Dendritic cell treated with granulocyte-macrophage colony-stimulating factor and Interleukin-4, amounts not matched to agents 40 ng/mL and 50 ng/mL, for 4 days (primary cell): ENCODE data around the gene MAB21L4.

ENCODE experiments used
- H3K27ac Mint-ChIP-seq: one replicate; pipeline ENCODE4 v1.8.0; 2022; ENCODE audit warnings: mild to moderate bottlenecking, mixed read lengths
- H3K27me3 Mint-ChIP-seq: one replicate; pipeline ENCODE4 v1.8.0; 2022; ENCODE audit warnings: mild to moderate bottlenecking, mixed read lengths
- H3K36me3 Mint-ChIP-seq: one replicate; pipeline ENCODE4 v1.8.0; 2022; ENCODE audit warnings: low read depth, mixed read lengths
- H3K4me1 Mint-ChIP-seq: one replicate; pipeline ENCODE4 v1.8.0; 2022; ENCODE audit warnings: low read depth, mixed read lengths
- H3K4me3 Mint-ChIP-seq: one replicate; pipeline ENCODE4 v1.8.0; 2022; ENCODE audit warnings: mild to moderate bottlenecking, moderate library complexity, mixed read lengths
- H3K9me3 Mint-ChIP-seq: one replicate; pipeline ENCODE4 v1.8.0; 2022; ENCODE audit warnings: mixed read lengths
- intact Hi-C: fragments of 100-400 bp; cut with micrococcal nuclease; formaldehyde crosslinking; loops from one replicate; pipeline ENCODE4 v1.15.0; 2022

MAB21L4 gene

DNA sequence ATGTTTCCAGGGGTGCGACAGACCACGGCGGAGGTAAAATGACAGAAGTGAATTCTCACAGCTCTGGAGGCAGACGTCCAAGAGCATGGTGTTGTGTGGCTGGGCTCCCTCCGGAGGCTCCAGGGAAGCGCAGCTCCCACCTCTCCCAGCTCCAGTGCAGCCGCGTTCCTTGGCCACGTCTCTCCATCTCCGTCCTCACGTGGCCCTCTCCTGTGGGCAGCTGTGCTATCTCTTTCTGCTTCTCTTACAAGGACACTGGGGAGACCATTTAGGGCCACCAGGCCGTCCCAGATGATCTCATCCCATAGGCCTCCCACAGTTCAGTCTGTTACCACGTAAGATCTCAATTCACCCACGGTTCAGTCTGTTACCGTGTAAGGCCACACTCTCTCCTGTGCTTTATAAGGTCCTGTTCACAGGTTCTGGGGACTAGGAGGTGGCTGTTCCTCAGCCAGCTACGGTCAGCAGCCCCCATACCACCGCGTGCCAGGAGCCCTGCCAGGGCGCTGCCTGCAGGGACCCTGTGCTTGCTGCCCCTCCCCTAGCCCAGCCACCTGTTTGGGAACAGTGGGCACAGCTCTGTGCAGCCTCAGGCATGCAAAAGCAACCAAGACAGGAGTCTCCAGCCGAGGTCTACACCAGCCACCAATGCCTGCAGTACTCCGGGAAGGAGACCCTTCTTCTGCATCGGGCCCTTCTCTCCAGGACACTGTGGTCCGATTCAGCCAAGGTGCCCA, 2.9 kb upstream of the MAB21L4 start:
- Mint-ChIP-seq H3K9me3 (no peaks in the 10 kb centered on the region), H3K27me3 (peaks cover 2% of the 10 kb centered on the region), H3K27ac (no peak overlapping the region), H3K4me1 (no peaks in the 10 kb centered on the region), H3K36me3 (no peaks in the 10 kb centered on the region), H3K4me3 (no peak overlapping the region)
- intact Hi-C loops, result no loop called here

GRCh38 chr2:240898108-240898730, 2.3 kb upstream of the MAB21L4 start:
- no peaks in the 10 kb centered on the region for H3K9me3 Mint-ChIP-seq
- intact Hi-C loops, result no loop called here
- peaks cover 5% of the 10 kb centered on the region for H3K4me1 Mint-ChIP-seq
- no peaks in the 10 kb centered on the region for H3K36me3 Mint-ChIP-seq
- H3K27me3 Mint-ChIP-seq, result peaks cover 2% of the 10 kb centered on the region
- H3K27ac Mint-ChIP-seq, result no peak overlapping the region
- H3K4me3 Mint-ChIP-seq, result no peak overlapping the region

DNA sequence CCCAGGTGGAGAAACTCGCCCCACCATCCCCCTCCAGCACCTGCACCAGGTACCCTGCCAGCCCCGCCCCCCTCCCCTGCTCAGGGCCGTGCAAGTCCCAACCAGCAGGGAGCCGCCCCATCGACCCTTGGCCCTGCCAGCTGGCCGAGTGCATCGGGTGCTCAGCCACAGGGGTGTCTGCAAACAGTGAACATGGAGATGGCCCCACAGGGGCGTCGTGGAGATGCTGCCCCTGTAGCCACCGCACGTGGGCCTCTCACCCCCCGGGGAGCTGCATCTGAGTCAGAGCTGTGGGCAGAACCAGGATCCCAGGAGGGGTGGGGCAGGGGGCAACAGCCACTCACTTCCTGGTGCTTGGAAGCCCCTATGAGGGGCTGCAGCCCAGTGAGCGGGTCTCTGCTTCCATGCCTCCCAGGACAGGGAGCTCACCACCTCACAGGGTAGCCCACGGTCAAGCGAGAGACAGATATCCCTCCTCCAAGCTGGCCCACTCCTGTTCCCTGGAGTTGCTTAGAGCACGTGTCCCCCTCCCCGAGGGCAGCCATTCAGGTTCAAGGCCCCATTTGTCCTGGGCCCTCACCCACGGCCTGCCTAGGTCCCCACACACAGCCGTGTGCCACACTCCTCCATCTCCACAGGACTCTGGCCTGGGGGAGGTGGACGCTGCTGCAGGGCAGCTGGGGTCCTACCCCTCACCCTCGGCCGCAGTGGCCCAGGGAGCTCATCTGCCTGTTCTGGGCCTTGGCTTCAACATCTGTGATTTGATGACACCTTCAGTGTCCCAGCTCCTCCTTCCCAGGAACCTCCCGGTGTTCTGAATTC, 1.1 kb upstream of the MAB21L4 start:
- no peak overlapping the region for H3K27ac Mint-ChIP-seq
- intact Hi-C loops, result no loop called here
- H3K27me3 Mint-ChIP-seq, result peaks cover 2% of the 10 kb centered on the region
- H3K36me3 Mint-ChIP-seq, result no peaks in the 10 kb centered on the region
- H3K9me3 Mint-ChIP-seq, result no peaks in the 10 kb centered on the region
- H3K4me1 Mint-ChIP-seq, result peaks cover 5% of the 10 kb centered on the region
- H3K4me3 Mint-ChIP-seq, result no peak overlapping the region

DNA sequence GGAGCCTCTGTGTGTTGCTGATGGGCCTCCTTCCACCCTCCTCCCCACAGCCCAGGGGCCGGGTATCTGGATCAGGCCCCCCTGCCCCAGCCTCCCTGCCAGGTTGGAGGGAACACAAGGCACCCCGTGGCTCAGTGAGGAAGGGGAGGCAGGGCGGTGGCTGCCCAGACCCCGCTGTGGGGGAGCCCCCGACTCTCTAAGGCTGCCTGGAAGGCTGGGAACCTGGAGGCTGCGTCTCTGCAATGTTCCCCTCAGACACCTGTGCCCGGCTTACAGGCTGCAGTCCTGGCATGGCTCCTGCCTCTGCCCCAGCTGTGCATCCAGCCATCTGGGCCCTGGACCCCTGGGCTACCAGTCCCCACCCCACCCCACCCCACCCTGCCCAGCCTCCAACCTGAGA, 438 bp upstream of the MAB21L4 start:
- no peak overlapping the region for H3K27ac Mint-ChIP-seq

DNA sequence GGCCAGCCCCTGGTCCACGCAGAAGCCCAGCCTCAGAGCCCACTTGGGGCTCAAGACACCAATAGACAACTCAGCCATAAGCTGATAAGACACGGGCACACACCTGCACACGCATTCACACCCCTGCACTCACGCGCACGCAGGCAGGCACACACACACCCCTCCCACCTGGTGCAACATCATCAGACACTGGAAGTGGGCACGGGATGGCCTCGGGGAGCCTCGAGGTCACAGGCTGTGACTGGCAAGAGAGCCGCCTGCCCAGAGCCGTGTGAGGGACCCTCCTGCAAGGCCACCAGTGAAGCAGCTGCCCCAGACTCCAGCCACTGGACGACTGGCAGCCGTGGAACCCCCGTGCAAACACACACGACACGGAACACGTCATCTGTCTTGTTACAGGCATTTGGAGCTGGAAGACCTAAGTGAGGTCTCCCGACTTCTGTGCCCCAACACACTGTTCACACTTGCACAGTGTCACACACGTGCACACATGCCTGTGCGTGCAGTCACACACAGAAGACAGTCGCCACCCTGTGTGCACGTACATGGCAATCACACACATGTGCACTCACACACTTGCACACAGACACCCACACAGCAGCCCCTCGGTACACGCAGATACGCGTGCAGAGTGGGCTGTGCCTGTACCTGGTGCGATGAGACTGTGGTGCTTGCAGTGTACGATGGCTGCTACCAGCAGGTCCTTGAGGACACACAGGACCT, 959 bp downstream of the MAB21L4 start:
- Mint-ChIP-seq H3K4me3 (no peak overlapping the region), H3K27ac (no peak overlapping the region), H3K36me3 (no peaks in the 10 kb centered on the region), H3K27me3 (peaks cover 5% of the 10 kb centered on the region), H3K9me3 (no peaks in the 10 kb centered on the region), H3K4me1 (peaks cover 5% of the 10 kb centered on the region)
- intact Hi-C loops, result no loop called here

More for the DNA sequence above, 438 bp upstream of the MAB21L4 start:
- intact Hi-C loops, result no loop called here
- no peak overlapping the region for H3K4me3 Mint-ChIP-seq
- H3K9me3 Mint-ChIP-seq, result no peaks in the 10 kb centered on the region
- peaks cover 5% of the 10 kb centered on the region for H3K4me1 Mint-ChIP-seq
- H3K36me3 Mint-ChIP-seq, result no peaks in the 10 kb centered on the region
- H3K27me3 Mint-ChIP-seq, result peaks cover 4% of the 10 kb centered on the region

DNA sequence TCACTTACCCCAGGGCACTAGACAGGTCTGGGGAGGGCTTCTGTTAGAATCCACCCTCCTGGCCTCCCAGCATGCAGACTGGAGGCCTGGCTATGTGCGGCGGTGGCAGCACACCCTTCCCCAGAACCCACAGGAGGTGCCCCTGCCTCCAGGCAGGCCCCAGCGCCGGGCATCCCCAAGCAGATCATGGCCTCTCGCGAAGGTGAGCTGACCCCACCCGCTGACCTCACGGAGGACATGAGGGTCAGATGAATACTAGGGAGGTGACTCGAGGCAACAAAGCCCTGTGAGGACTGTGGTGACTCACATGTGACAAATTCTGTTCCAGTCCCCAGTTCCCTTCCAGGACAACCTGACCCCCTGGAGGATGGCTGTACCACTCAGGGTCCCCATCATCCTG, 1.9 kb downstream of the MAB21L4 start:
- intact Hi-C loops, result no loop called here
- Mint-ChIP-seq H3K36me3 (no peaks in the 10 kb centered on the region), H3K9me3 (no peaks in the 10 kb centered on the region), H3K4me3 (no peak overlapping the region), H3K4me1 (peaks cover 5% of the 10 kb centered on the region), H3K27ac (no peak overlapping the region), H3K27me3 (peaks cover 5% of the 10 kb centered on the region)

DNA sequence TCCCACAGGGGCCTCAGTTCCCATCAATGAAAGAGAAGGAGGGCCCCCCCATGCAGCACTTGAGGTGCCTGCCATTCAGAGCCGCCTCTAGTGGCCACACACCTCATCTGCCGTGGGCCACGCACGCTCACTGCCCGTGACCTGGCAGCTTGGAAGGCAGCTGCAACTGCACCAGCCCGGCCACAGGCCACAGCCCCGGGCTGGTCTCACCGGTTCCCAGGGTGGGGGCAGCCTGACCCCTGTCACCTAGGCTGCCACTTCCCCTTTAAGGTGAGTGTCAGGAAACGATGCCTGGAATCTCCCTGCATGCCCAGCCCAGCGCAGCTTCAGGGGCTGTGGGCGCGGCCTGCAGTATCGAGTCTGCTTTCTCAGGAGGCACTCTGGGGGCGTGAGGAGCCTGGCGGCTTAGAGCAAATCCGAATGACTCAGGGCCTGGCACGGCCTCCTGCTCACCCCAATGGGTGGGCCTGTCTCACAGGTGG, 2.6 kb downstream of the MAB21L4 start:
- intact Hi-C loops, result no loop called here
- Mint-ChIP-seq H3K4me3 (no peak overlapping the region), H3K27me3 (peaks cover 5% of the 10 kb centered on the region), H3K36me3 (no peaks in the 10 kb centered on the region), H3K4me1 (peaks cover 5% of the 10 kb centered on the region), H3K27ac (no peak overlapping the region), H3K9me3 (no peaks in the 10 kb centered on the region)

GRCh38 chr2:240892925-240893324, 3.0 kb downstream of the MAB21L4 start:
- Mint-ChIP-seq H3K27ac (no peak overlapping the region), H3K27me3 (peaks cover 4% of the 10 kb centered on the region), H3K4me1 (peaks cover 5% of the 10 kb centered on the region), H3K36me3 (no peaks in the 10 kb centered on the region), H3K9me3 (no peaks in the 10 kb centered on the region), H3K4me3 (no peak overlapping the region)
- intact Hi-C loops, result no loop called here

GRCh38 chr2:240892356-240892755, 3.6 kb downstream of the MAB21L4 start:
- Mint-ChIP-seq H3K36me3 (no peaks in the 10 kb centered on the region), H3K9me3 (no peaks in the 10 kb centered on the region)
- intact Hi-C loops, result no loop called here

DNA sequence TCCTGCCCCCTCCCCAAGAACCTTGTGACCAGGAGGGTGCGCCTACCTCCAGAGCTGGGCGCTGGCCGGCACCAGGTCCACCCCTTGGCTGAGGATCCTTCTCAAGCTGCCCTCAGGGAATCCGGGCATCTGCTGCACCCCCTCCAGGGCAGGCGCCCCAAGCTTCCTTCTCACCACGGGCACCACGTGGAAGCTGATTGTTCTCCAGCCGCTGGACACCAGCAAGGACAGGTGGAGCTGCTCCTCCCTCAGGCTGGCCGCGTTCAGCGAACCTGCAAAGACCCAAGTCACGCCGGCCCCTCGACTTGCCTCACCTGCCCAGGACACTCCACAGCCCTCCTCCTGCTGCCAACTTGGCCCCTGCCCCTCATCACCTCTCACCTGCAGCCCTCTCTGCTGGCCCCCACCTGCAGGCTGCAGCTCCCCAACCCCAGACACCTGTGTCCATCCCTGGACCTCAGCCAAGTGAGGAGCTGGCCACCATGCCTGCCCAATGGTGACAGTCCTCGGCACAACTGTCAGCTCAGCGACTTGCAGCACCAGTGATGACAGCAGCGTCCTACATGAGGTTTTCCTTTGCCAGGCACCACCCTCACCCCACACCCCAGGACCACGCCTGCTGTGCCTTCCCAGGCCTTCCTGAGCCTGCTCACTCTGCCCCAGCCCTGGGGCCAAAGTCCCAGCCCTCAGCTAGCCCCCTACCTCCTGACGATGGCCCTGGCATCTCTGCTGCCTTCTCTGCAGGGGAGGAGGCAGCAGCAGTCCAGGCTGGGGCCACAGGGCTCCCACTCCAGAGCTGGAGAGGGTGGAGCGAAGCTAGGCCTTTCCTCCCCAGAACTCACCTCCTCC, 4.2 kb downstream of the MAB21L4 start:
- Mint-ChIP-seq H3K27me3 (peaks cover 3% of the 10 kb centered on the region), H3K4me3 (no peak overlapping the region)

More at GRCh38 chr2:240892356-240892755, 3.6 kb downstream of the MAB21L4 start:
- H3K4me3 Mint-ChIP-seq, result no peak overlapping the region
- H3K27me3 Mint-ChIP-seq, result peaks cover 3% of the 10 kb centered on the region
- peaks cover 5% of the 10 kb centered on the region for H3K4me1 Mint-ChIP-seq
- no peak overlapping the region for H3K27ac Mint-ChIP-seq

GRCh38 chr2:240890691-240891090, 5.3 kb downstream of the MAB21L4 start:
- Mint-ChIP-seq H3K27ac (no peak overlapping the region), H3K9me3 (peaks cover 4% of the 10 kb centered on the region), H3K36me3 (no peaks in the 10 kb centered on the region), H3K4me1 (peaks cover 13% of the 10 kb centered on the region), H3K27me3 (peaks cover 3% of the 10 kb centered on the region), H3K4me3 (no peak overlapping the region)
- intact Hi-C loops, result no loop called here

More for the DNA sequence above, 4.2 kb downstream of the MAB21L4 start:
- intact Hi-C loops, result no loop called here
- peaks cover 5% of the 10 kb centered on the region for H3K4me1 Mint-ChIP-seq
- H3K27ac Mint-ChIP-seq, result no peak overlapping the region
- no peaks in the 10 kb centered on the region for H3K36me3 Mint-ChIP-seq
- H3K9me3 Mint-ChIP-seq, result no peaks in the 10 kb centered on the region

DNA sequence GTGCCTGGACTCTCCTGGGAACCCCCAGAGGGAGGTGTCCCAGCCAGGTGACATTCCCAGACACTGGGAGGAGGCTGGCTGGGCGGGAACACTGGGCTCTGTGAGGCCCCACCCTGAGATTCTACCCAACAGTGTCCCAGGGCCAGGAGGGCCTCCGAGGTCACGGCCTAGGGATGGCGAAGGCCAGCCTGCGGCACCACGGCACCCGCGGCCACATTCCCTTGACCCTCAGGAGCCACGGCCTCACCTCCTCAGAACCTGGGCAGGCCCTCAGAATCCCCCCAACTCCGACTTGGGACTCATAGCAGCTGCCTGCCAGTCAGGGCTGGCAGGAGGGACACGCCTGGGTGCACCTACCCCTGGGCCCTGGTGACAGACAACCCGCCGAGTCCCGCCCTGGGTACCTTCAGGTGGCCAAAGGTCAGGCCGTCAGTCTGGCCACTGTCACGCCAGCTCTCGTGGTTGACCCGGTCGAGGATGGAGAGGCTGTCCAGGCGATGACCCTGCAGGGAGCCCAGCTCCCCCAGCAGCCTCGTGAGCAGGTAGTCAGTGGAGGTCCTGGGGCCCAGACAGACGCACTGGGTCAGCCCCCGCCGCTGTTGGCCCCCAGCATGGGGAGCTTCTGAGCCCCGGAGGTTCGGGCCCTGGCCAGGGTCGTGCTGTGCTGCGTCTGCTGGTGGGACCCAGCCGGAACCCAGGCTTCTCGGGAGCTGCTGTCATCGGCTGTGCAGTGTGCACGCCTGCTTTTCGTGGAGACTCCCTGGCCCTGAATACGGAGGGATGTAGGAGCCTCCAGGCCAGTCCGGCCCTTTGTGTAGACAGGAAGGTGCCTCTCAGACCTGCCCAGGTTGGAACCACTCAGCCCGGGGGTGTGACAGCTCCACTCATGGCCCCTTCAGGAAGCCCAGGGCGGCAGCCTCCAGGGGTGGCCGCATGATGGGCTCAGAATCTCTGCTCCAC, 6.1 kb downstream of the MAB21L4 start:
- intact Hi-C loops, result no loop called here
- Mint-ChIP-seq H3K27ac (no peak overlapping the region), H3K4me1 (peaks cover 19% of the 10 kb centered on the region), H3K36me3 (no peaks in the 10 kb centered on the region), H3K4me3 (no peak overlapping the region), H3K9me3 (peaks cover 9% of the 10 kb centered on the region), H3K27me3 (peaks cover 3% of the 10 kb centered on the region)
